Measurements from ENCODE around the gene ZNF525.
"Not testable (repeated sequence)": the region's sequence is repeated elsewhere in the genome, so short reads cannot be mapped to it uniquely, and the experiment has no call there.

ZNF525 gene

GRCh38 chr19:53374743-53375142 lies 9.2 kb downstream of the ZNF525 start:
- Histone ChIP-seq H3K4me3 (no peak overlapping the region), H3K27me3 (ENCODE audit: low read depth) (no peaks in the 10 kb centered on the region), H3K36me3 (replicated peaks) (no peaks in the 10 kb centered on the region), H3K4me1 (no peaks in the 10 kb centered on the region), H3K9me3 (no peaks in the 10 kb centered on the region)
- no peak for DNase-seq (ENCODE audit: low spot score in 2 of 2)
- in situ Hi-C loops (cut with MboI; ENCODE audit: low sequenced_read_pairs): loop anchor here (25.0 kb wide), 1 partner anchor 687 kb away; no protein-coding TSS in a partner anchor

GRCh38 chr19:53381376-53381775 lies 15.9 kb downstream of the ZNF525 start:
- no peaks in the 10 kb centered on the region for H3K36me3 ChIP-seq (replicated peaks)
- no peak overlapping the region for H3K4me3 ChIP-seq
- no peak for DNase-seq (ENCODE audit: low spot score in 2 of 2)

GRCh38 chr19:53388168-53388567 lies 22.7 kb downstream of the ZNF525 start:
- no peak for DNase-seq (ENCODE audit: low spot score in 2 of 2)
- H3K9me3 ChIP-seq: no peaks in the 10 kb centered on the region; the same call in 1 of the 2 replicates
- no peak overlapping the region for H3K4me3 ChIP-seq
- in situ Hi-C loops (cut with MboI; ENCODE audit: low sequenced_read_pairs): no loop called here
- H3K27me3 ChIP-seq (ENCODE audit: low read depth): no peaks in the 10 kb centered on the region
- H3K4me1 ChIP-seq: no peaks in the 10 kb centered on the region
- no peaks in the 10 kb centered on the region for H3K36me3 ChIP-seq (replicated peaks)

More at GRCh38 chr19:53381376-53381775, 15.9 kb downstream of the ZNF525 start:
- Histone ChIP-seq H3K4me1 (no peaks in the 10 kb centered on the region), H3K27me3 (ENCODE audit: low read depth) (no peaks in the 10 kb centered on the region), H3K9me3 (no peaks in the 10 kb centered on the region; the same call in 1 of the 2 replicates)
- in situ Hi-C loops (cut with MboI; ENCODE audit: low sequenced_read_pairs): no loop called here

GRCh38 chr19:53388904-53389303 lies 23.4 kb downstream of the ZNF525 start:
- in situ Hi-C loops (cut with MboI; ENCODE audit: low sequenced_read_pairs): no loop called here
- H3K27me3 ChIP-seq (ENCODE audit: low read depth): no peaks in the 10 kb centered on the region
- H3K9me3 ChIP-seq: no peaks in the 10 kb centered on the region; the same call in 1 of the 2 replicates
- no peaks in the 10 kb centered on the region for H3K36me3 ChIP-seq (replicated peaks)
- no peak for DNase-seq (ENCODE audit: low spot score in 2 of 2)
- H3K4me3 ChIP-seq: no peak overlapping the region
- no peaks in the 10 kb centered on the region for H3K4me1 ChIP-seq

- in situ Hi-C loops (cut with MboI; ENCODE audit: low sequenced_read_pairs): no loop called here
- DNase-seq (ENCODE audit: low spot score in 2 of 2): no peak
- Histone ChIP-seq H3K4me3 (no peak overlapping the region), H3K4me1 (no peaks in the 10 kb centered on the region), H3K36me3 (replicated peaks) (no peaks in the 10 kb centered on the region), H3K27me3 (ENCODE audit: low read depth) (no peaks in the 10 kb centered on the region), H3K9me3 (no peaks in the 10 kb centered on the region; the same call in 1 of the 2 replicates)
These were observed 24.1 kb downstream of the ZNF525 start for GRCh38 chr19:53389571-53389970.

- Histone ChIP-seq H3K9me3 (no peaks in the 10 kb centered on the region; the same call in 1 of the 2 replicates), H3K4me1 (no peaks in the 10 kb centered on the region), H3K27me3 (ENCODE audit: low read depth) (no peaks in the 10 kb centered on the region), H3K36me3 (replicated peaks) (no peaks in the 10 kb centered on the region), H3K4me3 (no peak overlapping the region)
- in situ Hi-C loops (cut with MboI; ENCODE audit: low sequenced_read_pairs): no loop called here
- DNase-seq (ENCODE audit: low spot score in 2 of 2): no peak
These were observed 24.5 kb downstream of the ZNF525 start for GRCh38 chr19:53389978-53390377.

GRCh38 chr19:53394522-53394973 lies 29.0 kb downstream of the ZNF525 start:
- DNase-seq (ENCODE audit: low spot score in 2 of 2): no peak
- no peaks in the 10 kb centered on the region; the same call in 1 of the 2 replicates for H3K9me3 ChIP-seq
- H3K36me3 ChIP-seq (replicated peaks): peaks cover 13% of the 10 kb centered on the region
- H3K4me1 ChIP-seq: peaks cover 6% of the 10 kb centered on the region
- in situ Hi-C loops (cut with MboI; ENCODE audit: low sequenced_read_pairs): no loop called here
- H3K4me3 ChIP-seq: peak overlapping the region; percentile 78; the same call in 1 of the 2 replicates
- no peaks in the 10 kb centered on the region for H3K27me3 ChIP-seq (ENCODE audit: low read depth)

GRCh38 chr19:53394974-53395839 lies 29.7 kb downstream of the ZNF525 start, which contains the start of gene ZNF765:
ZNF765 (plus strand) TSS chr19:53395149; CDS start chr19:53398016, 2,867 bp downstream.
- DNase-seq (ENCODE audit: low spot score in 2 of 2): peak; percentile 72 to 95
- Histone ChIP-seq H3K27me3 (ENCODE audit: low read depth) (no peaks in the 10 kb centered on the region), H3K9me3 (no peaks in the 10 kb centered on the region; the same call in 1 of the 2 replicates), H3K4me3 (peak within 1 kb of the TSS; percentile 78), H3K36me3 (replicated peaks) (peaks cover 20% of the 10 kb centered on the region), H3K4me1 (peaks cover 6% of the 10 kb centered on the region)
- in situ Hi-C loops (cut with MboI; ENCODE audit: low sequenced_read_pairs): no loop called here

GRCh38 chr19:53395840-53396524 lies 30.5 kb downstream of the ZNF525 start:
- H3K4me1 ChIP-seq; H3K27me3 ChIP-seq (ENCODE audit: low read depth); H3K9me3 ChIP-seq; in situ Hi-C loops (cut with MboI; ENCODE audit: low sequenced_read_pairs): not testable (repeated sequence)
- peaks cover 22% of the 10 kb centered on the region for H3K36me3 ChIP-seq (replicated peaks)
- peak overlapping the region; percentile 78 for H3K4me3 ChIP-seq
- DNase-seq (ENCODE audit: low spot score in 2 of 2): peak; percentile 53 to 77

- no peaks in the 10 kb centered on the region for H3K9me3 ChIP-seq
- no peaks in the 10 kb centered on the region for H3K27me3 ChIP-seq (ENCODE audit: low read depth)
- peak overlapping the region; percentile 14 for H3K4me3 ChIP-seq
- H3K36me3 ChIP-seq (replicated peaks): peaks cover 22% of the 10 kb centered on the region
- in situ Hi-C loops (cut with MboI; ENCODE audit: low sequenced_read_pairs): no loop called here
- H3K4me1 ChIP-seq: peaks cover 6% of the 10 kb centered on the region
- no peak for DNase-seq (ENCODE audit: low spot score in 2 of 2)
These were observed 31.0 kb downstream of the ZNF525 start for GRCh38 chr19:53396525-53396868.

- H3K4me1 ChIP-seq; H3K9me3 ChIP-seq; H3K4me3 ChIP-seq; H3K27me3 ChIP-seq (ENCODE audit: low read depth); DNase-seq (ENCODE audit: low spot score in 2 of 2); in situ Hi-C loops (cut with MboI; ENCODE audit: low sequenced_read_pairs): not testable (repeated sequence)
- H3K36me3 ChIP-seq (replicated peaks): peaks cover 27% of the 10 kb centered on the region
These were observed 32.4 kb downstream of the ZNF525 start for GRCh38 chr19:53397918-53398317.

- Histone ChIP-seq H3K9me3 (peaks cover 10% of the 10 kb centered on the region), H3K4me1 (no peaks in the 10 kb centered on the region), H3K27me3 (ENCODE audit: low read depth) (no peaks in the 10 kb centered on the region), H3K4me3 (no peak overlapping the region), H3K36me3 (replicated peaks) (peaks cover 15% of the 10 kb centered on the region)
- DNase-seq (ENCODE audit: low spot score in 2 of 2): no peak
- in situ Hi-C loops (cut with MboI; ENCODE audit: low sequenced_read_pairs): no loop called here
These were observed 44.1 kb downstream of the ZNF525 start for GRCh38 chr19:53409505-53410204.

GRCh38 chr19:53420520-53421315 lies 55.2 kb downstream of the ZNF525 start:
- H3K36me3 ChIP-seq (replicated peaks); in situ Hi-C loops (cut with MboI; ENCODE audit: low sequenced_read_pairs); H3K9me3 ChIP-seq; H3K4me1 ChIP-seq; H3K4me3 ChIP-seq; H3K27me3 ChIP-seq (ENCODE audit: low read depth); DNase-seq (ENCODE audit: low spot score in 2 of 2): not testable (repeated sequence)

Measured in HAP-1 (cell line).